Body of pancreas (tissue), 4 donors: Measurements from ENCODE around the gene ROPN1.

Experiments used
- CTCF ChIP-seq, 7 experiments: fragments of 450-650 bp in 4 of 7; fragments of 200-600 bp in 3 of 7; sonication (generic) in 3 of 7; IDR thresholded peaks; one replicate each; pipeline ENCODE4 v1.5.1; 2016 to 2019; ENCODE audit warnings: antibody characterized with exemption in 7 of 7
- POLR2A ChIP-seq, 3 donors: fragments of 450-650 bp; IDR thresholded peaks; one replicate each; pipeline ENCODE4 v1.6.1; 2016; ENCODE audit warnings: antibody characterized with exemption in 3 of 3, mild to moderate bottlenecking in 2 of 3

- TF ChIP-seq CTCF (IDR thresholded peaks at IDR 0.05) (no peak), POLR2A (IDR thresholded peaks at IDR 0.05) (no peak)
These were observed 44.4 kb downstream of the ROPN1 start for GRCh38 chr3:123947482-123947881.
